ENCODE measurements around the gene CCDC122. TPM values are rescaled to one million over a fixed set of nuclear protein-coding genes. Genes with fewer than 3 reads are reported as not detected.

The CCDC122 gene
- total and polyA plus RNA-seq, 5 donors, result 4.6 to 15.6 (median 7.1) TPM

DNA sequence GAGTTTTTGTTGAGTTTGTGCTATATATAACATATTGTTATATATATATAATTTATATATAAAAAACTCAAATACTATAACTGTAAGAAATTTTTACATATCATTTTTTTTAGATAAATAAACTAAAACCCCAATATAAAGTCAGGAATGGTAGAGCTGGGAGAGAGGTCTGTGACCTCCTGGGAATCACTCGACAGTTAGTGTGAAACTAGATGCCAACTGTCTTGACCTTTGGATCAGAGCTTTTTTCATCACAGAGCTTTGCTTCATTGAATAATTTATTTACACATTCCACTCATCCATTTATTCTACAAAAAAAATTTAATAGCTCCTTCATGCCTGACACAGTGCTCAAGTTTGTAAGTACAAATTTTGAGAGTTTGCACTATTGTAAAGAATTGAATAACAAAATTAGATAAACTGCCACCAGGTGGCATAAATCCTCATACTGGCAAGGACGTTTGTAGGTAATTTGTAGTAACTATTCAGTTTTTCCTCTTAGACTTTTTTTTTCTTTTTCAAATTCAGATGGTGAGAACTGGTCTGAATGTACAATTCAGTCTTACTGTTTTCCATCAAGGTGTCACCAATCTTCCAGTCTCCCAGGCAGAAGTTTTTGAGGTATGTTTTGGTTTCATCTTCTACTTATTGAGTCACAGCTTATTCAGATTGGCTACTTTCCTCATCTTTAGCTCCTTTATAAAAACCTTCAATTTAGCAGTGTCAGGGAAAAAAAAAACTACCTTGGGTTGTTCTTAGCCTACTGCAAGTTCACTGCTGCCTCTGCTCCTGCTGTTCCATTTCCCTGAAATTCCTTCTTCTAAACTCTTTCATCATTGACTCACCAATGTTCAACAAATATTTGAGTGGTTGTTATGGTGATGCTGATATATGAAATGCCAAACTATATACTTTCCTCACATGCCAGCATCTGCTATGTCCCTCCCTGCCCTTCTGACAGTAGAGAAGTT is 28.9 kb upstream of the CCDC122 start:
- no peak overlapping the region for H3K4me3 ChIP-seq (ENCODE audit: low read length)
- WGBS, result 23% methylated on average over 2 of the region's 2 CpGs
- peaks cover 5% of the 10 kb centered on the region for H3K4me1 ChIP-seq (ENCODE audit: control insufficient read depth, insufficient read depth, low read length)
- H3K27me3 ChIP-seq (ENCODE audit: control insufficient read depth, insufficient read depth), result no peaks in the 10 kb centered on the region
- no peak for DNase-seq
- intact Hi-C loops (cut with DNase I), result loop anchor here (5.0 to 10.0 kb wide), 6 partner anchors 136 to 1066 kb away; no protein-coding TSS in a partner anchor
- peak in 1 of 2 donors; percentile 23 for ATAC-seq
- no peaks in the 10 kb centered on the region for H3K9me3 ChIP-seq (ENCODE audit: control insufficient read depth, low read length)
- H3K27ac ChIP-seq (ENCODE audit: low read length), result no peak overlapping the region

DNA sequence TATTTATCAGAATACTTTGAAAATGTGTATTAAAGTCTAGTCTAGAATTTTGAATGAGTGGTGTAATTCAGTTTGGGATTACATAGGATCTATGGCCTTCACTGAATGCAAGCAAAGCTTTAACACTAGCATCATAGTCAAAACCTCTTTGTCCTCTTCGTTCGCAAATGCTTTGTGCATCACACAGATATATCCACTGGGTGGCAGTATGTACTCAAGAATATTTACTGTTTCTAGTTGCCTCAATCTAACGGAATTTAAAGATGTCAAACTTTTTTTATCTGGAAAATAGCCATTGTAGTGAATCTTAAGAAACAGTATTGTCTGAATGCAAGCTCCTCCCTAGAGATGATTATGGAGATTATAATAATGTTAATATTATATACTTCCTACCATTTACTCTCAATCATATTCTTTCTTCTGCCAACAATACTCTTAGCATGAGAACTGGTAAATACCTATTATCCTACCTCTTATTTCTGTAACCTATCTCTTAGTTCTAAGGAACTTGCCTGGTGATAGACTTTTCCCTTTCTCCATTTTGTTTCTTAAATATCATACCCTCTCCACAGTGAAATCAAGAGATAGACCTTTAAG is 26.0 kb upstream of the CCDC122 start:
- ATAC-seq, result peak; percentile 64 to 69
- 2% methylated on average over 3 of the region's 3 CpGs for WGBS
- Histone ChIP-seq H3K9me3 (ENCODE audit: control insufficient read depth, low read length) (no peaks in the 10 kb centered on the region), H3K4me1 (ENCODE audit: control insufficient read depth, insufficient read depth, low read length) (no peaks in the 10 kb centered on the region), H3K27me3 (ENCODE audit: control insufficient read depth, insufficient read depth) (no peaks in the 10 kb centered on the region), H3K27ac (ENCODE audit: low read length) (no peak overlapping the region), H3K4me3 (ENCODE audit: low read length) (no peak overlapping the region)
- no peak for DNase-seq
- intact Hi-C loops (cut with DNase I), result loop anchor here (2.0 to 10.0 kb wide), 7 partner anchors 139 to 1069 kb away; no protein-coding TSS in a partner anchor

DNA sequence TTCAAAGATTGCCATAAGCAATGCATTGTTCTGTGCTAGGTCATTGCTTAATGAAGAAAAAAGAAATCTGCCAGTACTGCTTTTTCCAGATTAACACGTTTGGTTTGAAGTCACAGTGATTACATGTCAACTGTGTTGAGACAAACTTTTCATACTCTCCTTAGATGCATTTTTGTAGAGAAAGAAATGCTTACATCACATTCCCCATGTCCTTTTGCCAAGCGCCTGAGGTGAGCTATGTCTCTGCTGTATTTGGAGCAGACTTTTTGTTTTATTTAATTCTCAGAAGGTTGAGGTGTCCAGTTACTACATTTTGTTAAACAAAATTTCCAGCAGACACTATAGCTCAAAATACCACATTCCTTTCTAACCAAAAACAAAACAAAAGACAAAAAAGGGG is 16.4 kb upstream of the CCDC122 start:
- no peaks in the 10 kb centered on the region for H3K27me3 ChIP-seq (ENCODE audit: control insufficient read depth, insufficient read depth)
- H3K27ac ChIP-seq (ENCODE audit: low read length), result no peak overlapping the region
- no peaks in the 10 kb centered on the region for H3K9me3 ChIP-seq (ENCODE audit: control insufficient read depth, low read length)
- intact Hi-C loops (cut with DNase I), result no loop called here
- 65% methylated on average over 2 of the region's 2 CpGs for whole genome bisulfite sequencing
- no peak overlapping the region for H3K4me3 ChIP-seq (ENCODE audit: low read length)
- H3K4me1 ChIP-seq (ENCODE audit: control insufficient read depth, insufficient read depth, low read length), result no peaks in the 10 kb centered on the region
- no peak for ATAC-seq
- no peak for DNase-seq

DNA sequence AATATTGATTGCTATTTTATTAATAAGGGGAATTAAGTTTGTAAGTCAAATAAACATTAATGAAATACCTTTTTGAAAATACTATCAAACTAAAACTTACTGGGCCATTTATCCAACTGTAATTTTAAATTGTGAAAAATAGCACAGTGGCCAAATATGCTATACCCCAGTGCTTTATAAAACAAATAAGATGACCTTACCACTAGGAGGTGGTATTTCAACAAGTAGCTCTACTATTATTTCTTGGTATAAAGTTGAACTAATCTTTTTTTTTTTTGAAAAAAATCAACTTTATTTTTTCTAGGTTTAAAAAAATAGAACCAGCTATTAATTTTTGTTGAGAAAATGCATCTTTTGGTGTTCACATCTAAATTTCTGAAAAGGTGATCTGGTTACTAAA is 14.9 kb upstream of the CCDC122 start:
- Histone ChIP-seq H3K9me3 (ENCODE audit: control insufficient read depth, low read length) (no peaks in the 10 kb centered on the region), H3K4me3 (ENCODE audit: low read length) (no peak overlapping the region), H3K4me1 (ENCODE audit: control insufficient read depth, insufficient read depth, low read length) (no peaks in the 10 kb centered on the region), H3K27ac (ENCODE audit: low read length) (no peak overlapping the region), H3K27me3 (ENCODE audit: control insufficient read depth, insufficient read depth) (no peaks in the 10 kb centered on the region)
- ATAC-seq, result no peak
- intact Hi-C loops (cut with DNase I), result no loop called here
- no peak for DNase-seq

DNA sequence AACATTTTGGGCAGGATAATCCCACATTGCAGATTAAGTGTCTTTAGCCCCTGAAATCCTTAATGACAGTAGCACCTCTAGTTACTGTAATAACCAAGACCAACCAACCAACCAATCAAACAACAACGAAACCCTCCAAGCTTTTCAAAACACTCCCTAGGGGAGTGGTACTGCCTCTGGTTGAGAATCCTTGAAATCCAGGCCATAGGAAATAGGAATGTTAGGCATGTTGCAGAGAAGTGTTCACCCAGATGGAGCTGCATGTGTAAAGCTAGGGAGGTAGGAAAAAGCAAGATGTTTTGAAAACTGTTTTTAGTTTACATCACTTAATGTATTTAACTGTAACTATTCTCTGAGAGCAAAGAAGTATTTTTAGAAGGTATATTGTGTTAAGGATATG is 4.7 kb upstream of the CCDC122 start:
- H3K27ac ChIP-seq (ENCODE audit: low read length), result no peak overlapping the region
- DNase-seq (no peak), ATAC-seq (no peak)
- H3K9me3 ChIP-seq (ENCODE audit: control insufficient read depth, low read length), result no peaks in the 10 kb centered on the region
- H3K4me1 ChIP-seq (ENCODE audit: control insufficient read depth, insufficient read depth, low read length), result no peaks in the 10 kb centered on the region
- 75% methylated on average over 1 of the region's 1 CpG for WGBS
- H3K27me3 ChIP-seq (ENCODE audit: control insufficient read depth, insufficient read depth), result no peaks in the 10 kb centered on the region
- intact Hi-C loops (cut with DNase I), result no loop called here
- H3K4me3 ChIP-seq (ENCODE audit: low read length), result no peak overlapping the region

DNA sequence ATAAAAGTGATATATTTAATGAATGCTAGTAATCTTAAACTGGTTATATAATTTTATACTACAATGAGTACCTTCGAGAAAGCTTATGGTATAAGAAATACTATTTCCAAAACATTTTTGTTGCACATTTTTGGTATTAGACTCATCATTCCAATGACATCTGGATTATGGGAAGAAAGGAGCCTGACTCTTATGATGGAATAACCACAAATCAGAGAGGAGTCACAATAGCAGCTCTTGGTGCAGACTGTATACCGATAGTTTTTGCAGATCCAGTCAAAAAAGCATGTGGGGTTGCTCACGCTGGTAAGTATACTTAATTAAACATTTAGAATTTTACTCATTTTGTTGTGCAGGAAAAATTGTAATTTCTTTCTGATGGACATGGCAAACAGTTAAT is 4.1 kb upstream of the CCDC122 start:
- DNase-seq (no peak), ATAC-seq (no peak)
- Histone ChIP-seq H3K27ac (ENCODE audit: low read length) (no peak overlapping the region), H3K9me3 (ENCODE audit: control insufficient read depth, low read length) (no peaks in the 10 kb centered on the region), H3K4me3 (ENCODE audit: low read length) (no peak overlapping the region), H3K4me1 (ENCODE audit: control insufficient read depth, insufficient read depth, low read length) (no peaks in the 10 kb centered on the region), H3K27me3 (ENCODE audit: control insufficient read depth, insufficient read depth) (no peaks in the 10 kb centered on the region)
- intact Hi-C loops (cut with DNase I), result no loop called here
- WGBS, result 96% methylated on average over 3 of the region's 3 CpGs

DNA sequence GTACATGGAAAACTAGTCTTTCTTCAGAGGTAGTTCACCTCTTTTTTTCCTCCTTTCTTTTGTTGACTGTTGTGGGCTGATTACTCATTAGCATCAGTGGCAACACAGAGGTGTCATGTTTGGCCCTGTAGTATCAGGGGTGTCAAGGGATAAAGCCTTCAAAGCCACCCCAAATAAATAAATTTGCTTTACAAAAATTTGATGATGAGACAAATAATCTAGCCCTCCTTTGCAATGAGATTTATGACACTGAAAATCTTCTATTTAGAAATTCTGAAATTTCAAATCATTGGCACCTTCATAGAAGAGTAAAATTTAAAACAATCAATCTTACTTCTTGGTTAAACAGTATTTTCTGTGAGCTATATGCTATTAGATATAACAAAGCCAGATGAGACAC is 2.0 kb upstream of the CCDC122 start:
- Histone ChIP-seq H3K27me3 (ENCODE audit: control insufficient read depth, insufficient read depth) (no peaks in the 10 kb centered on the region), H3K27ac (ENCODE audit: low read length) (no peak overlapping the region), H3K9me3 (ENCODE audit: control insufficient read depth, low read length) (no peaks in the 10 kb centered on the region), H3K4me3 (ENCODE audit: low read length) (no peak overlapping the region), H3K4me1 (ENCODE audit: control insufficient read depth, insufficient read depth, low read length) (peaks cover 2% of the 10 kb centered on the region)
- no peak for ATAC-seq
- intact Hi-C loops (cut with DNase I), result no loop called here
- no peak for DNase-seq

DNA sequence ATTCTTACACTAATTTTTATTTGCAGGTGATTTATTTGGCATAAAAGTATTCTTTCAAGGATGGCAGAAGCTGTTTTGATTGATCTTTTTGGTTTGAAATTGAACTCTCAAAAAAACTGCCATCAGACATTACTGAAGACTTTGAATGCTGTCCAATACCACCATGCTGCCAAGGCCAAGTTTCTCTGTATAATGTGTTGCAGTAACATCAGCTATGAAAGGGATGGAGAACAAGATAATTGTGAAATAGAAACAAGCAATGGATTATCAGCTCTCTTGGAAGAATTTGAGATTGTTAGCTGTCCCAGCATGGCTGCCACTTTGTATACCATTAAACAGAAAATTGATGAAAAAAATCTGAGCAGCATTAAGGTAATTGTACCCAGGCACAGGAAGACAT is 1.4 kb upstream of the CCDC122 start:
- no peaks in the 10 kb centered on the region for H3K9me3 ChIP-seq (ENCODE audit: control insufficient read depth, low read length)
- no peak overlapping the region for H3K4me3 ChIP-seq (ENCODE audit: low read length)
- no peak overlapping the region for H3K27ac ChIP-seq (ENCODE audit: low read length)
- peaks cover 2% of the 10 kb centered on the region for H3K4me1 ChIP-seq (ENCODE audit: control insufficient read depth, insufficient read depth, low read length)
- no peaks in the 10 kb centered on the region for H3K27me3 ChIP-seq (ENCODE audit: control insufficient read depth, insufficient read depth)
- DNase-seq (no peak), ATAC-seq (no peak)
- intact Hi-C loops (cut with DNase I), result no loop called here

DNA sequence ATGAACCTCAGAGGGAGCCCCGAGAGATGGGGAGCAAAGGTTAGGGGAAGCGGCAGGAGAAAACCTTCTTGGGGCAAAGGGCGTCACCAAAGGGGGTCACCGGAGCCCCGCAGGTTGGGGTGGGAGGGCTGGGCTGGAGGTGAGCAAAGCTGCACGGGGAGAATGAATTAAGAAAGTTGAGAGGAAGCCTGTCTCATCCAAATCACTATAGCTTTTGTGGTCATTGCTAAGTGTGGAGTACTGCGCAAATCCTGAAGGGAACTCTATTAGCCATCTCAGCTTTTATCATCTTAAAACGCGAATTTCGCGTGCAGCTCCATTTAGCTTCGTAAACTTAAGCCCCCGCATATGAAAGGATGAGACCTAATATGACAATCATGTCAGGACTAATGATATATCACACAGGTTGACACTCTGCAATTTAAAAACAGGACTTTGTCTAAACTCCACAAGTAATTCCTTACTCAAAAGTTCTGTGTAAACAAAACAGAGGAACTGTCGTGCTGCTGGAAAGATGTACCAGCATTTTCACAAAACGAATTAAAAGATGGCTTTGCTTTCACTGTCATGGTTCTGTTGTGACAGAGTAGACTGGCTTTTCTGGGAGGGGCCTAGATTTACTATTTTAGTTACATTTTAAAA is 795 bp upstream of the CCDC122 start:
- Histone ChIP-seq H3K4me1 (ENCODE audit: control insufficient read depth, insufficient read depth, low read length) (peaks cover 2% of the 10 kb centered on the region), H3K4me3 (ENCODE audit: low read length) (peak overlapping the region; percentile 76), H3K27ac (ENCODE audit: low read length) (peak overlapping the region; percentile 77), H3K27me3 (ENCODE audit: control insufficient read depth, insufficient read depth) (no peaks in the 10 kb centered on the region), H3K9me3 (ENCODE audit: control insufficient read depth, low read length) (no peaks in the 10 kb centered on the region)
- DNase-seq (no peak), ATAC-seq (peak in 1 of 2 donors; percentile 2)
- intact Hi-C loops (cut with DNase I), result no loop called here
- 33% methylated on average over 15 of the region's 15 CpGs for WGBS

DNA sequence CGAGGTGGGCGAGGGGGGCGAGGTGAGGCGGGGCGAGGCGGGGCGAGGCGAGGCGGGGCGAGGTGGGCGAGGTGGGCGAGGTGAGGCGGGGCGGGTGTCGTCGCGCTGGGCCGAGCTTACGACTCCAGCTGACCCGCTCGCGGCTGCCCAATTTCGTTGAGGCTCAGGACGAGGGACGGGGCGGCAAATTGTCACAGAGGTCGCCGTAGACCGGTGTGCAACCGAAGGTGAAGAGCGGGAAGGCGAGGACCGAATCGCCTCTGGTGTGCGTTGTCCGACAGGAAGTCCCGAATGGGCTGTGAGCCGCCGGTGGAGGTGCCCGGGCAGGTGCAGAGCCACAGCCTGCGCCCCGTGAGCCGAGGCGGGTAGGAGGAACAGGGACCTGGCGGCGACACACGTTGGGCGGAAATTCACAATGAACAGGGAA is 228 bp upstream of the CCDC122 start, which contains the start of gene LACC1:
Gene LACC1 (plus strand): TSS at position 150 of the 427 bp plus-strand sequence. CDS start 1,082 bp downstream, outside the sequence.
- H3K27me3 ChIP-seq (ENCODE audit: control insufficient read depth, insufficient read depth), result no peaks in the 10 kb centered on the region
- ATAC-seq, result peak; percentile 74 to 83
- peak within 1 kb of the TSS; percentile 95 for H3K27ac ChIP-seq (ENCODE audit: low read length)
- DNase-seq, result peak in 1 of 3 donors; percentile 79
- H3K4me3 ChIP-seq (ENCODE audit: low read length), result peak within 1 kb of the TSS; percentile 76
- WGBS, result under 1% methylated on average over 47 of the region's 48 CpGs
- intact Hi-C loops (cut with DNase I), result loop anchor here in 1 of 4 donors (10.0 kb wide), 1 partner anchor 1285 kb away; no protein-coding TSS in a partner anchor
- no peaks in the 10 kb centered on the region for H3K9me3 ChIP-seq (ENCODE audit: control insufficient read depth, low read length)
- peaks cover 2% of the 10 kb centered on the region for H3K4me1 ChIP-seq (ENCODE audit: control insufficient read depth, insufficient read depth, low read length)

DNA sequence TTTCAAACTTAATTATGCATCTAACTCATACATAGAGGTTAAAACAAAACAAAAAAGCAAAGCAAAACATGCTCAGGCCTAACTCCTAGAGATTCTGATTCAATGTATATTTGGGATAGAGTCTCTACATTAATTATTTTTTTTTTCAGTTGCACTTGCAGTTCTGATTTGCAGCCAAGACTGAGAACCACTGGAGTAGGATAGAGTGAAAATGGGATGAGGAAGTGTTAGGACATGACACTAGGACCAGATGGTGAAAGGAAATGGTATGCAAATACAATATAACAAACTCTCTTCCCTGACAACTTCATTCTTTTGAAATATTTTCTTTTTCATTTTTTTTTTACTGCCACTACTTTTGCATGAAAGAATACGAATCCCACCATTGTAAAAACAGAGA is 1.8 kb downstream of the CCDC122 start:
- no peaks in the 10 kb centered on the region for H3K27me3 ChIP-seq (ENCODE audit: control insufficient read depth, insufficient read depth)
- H3K4me3 ChIP-seq (ENCODE audit: low read length), result no peak overlapping the region
- 90% methylated on average over 1 of the region's 1 CpG for WGBS
- peaks cover 2% of the 10 kb centered on the region for H3K4me1 ChIP-seq (ENCODE audit: control insufficient read depth, insufficient read depth, low read length)
- no peak overlapping the region for H3K27ac ChIP-seq (ENCODE audit: low read length)
- intact Hi-C loops (cut with DNase I), result loop anchor here in 1 of 4 donors (10.0 kb wide), 1 partner anchor 1283 kb away; no protein-coding TSS in a partner anchor
- ATAC-seq (no peak), DNase-seq (no peak)
- H3K9me3 ChIP-seq (ENCODE audit: control insufficient read depth, low read length), result no peaks in the 10 kb centered on the region
